ENCODE measurements around the gene GARRE1.
A peak's percentile ranks its signal among the peaks of the same experiment; 100 is the strongest.

Gene GARRE1

GRCh38 chr19:34269081-34269480 is 14.7 kb downstream of the GARRE1 start:
- Histone ChIP-seq H3K14ac (ENCODE audit: low read length) (no peak overlapping the region), H3K23ac (ENCODE audit: low read depth, low read length, poor library complexity) (no peak overlapping the region), H3K18ac (ENCODE audit: low read length) (no peak overlapping the region), H3K4me3 (ENCODE audit: low read length in 2 of 2) (no peak overlapping the region), H4K91ac (ENCODE audit: low read depth, low read length, poor library complexity) (no peak overlapping the region), H2BK15ac (ENCODE audit: low read length) (no peak overlapping the region), H2BK5ac (ENCODE audit: low read length) (no peak overlapping the region), H3K4me1 (ENCODE audit: control insufficient read depth in 2 of 2, insufficient read depth in 1 of 2, low read depth in 1 of 2, low read length in 2 of 2) (peaks cover 6 to 9% of the 10 kb centered on the region in 2 donors), H3K9me3 (replicated peaks in 1 of 2; ENCODE audit: control insufficient read depth in 2 of 2, insufficient read depth in 1 of 2, low read depth in 1 of 2, low read length in 2 of 2) (no peaks in the 10 kb centered on the region), H3K9ac (ENCODE audit: low read depth, low read length, poor library complexity) (no peak overlapping the region), H3K36me3 (replicated peaks in 1 of 2; ENCODE audit: control insufficient read depth in 2 of 2, insufficient read depth in 2 of 2, low read length in 2 of 2) (peaks cover 0 to 20% of the 10 kb centered on the region in 2 donors), H4K8ac (ENCODE audit: low read depth, low read length) (no peak overlapping the region), H2AK5ac (ENCODE audit: low read depth, low read length) (no peak overlapping the region), H3K4me2 (ENCODE audit: insufficient read depth, low read length, poor library complexity, severe bottlenecking) (no peak overlapping the region), H2BK120ac (ENCODE audit: low read depth, low read length) (no peak overlapping the region), H3K27me3 (ENCODE audit: control insufficient read depth in 3 of 3, insufficient read depth in 3 of 3, low read depth in 1 of 3, low read length in 3 of 3) (no peaks in the 10 kb centered on the region), H3K4ac (ENCODE audit: low read length) (no peak overlapping the region), H3K79me1 (ENCODE audit: low read depth, low read length) (peaks cover 2% of the 10 kb centered on the region), H3K27ac (replicated peaks; ENCODE audit: low read length) (no peak overlapping the region), H2BK12ac (ENCODE audit: low read length) (no peak overlapping the region), H2AFZ (ENCODE audit: low read length) (no peak overlapping the region)
- WGBS, 2 donors (ENCODE audit: extremely low coverage in 2 of 2, insufficient read length in 2 of 2, insufficient replicate concordance in 1 of 2) = no CpG with 5 or more reads among the region's 8 CpGs
- no peak for DNase-seq (ENCODE audit: low spot score)

- H3K36me3 ChIP-seq (replicated peaks in 1 of 2; ENCODE audit: control insufficient read depth in 2 of 2, insufficient read depth in 2 of 2, low read length in 2 of 2) = peaks cover 0 to 20% of the 10 kb centered on the region in 2 donors
- H3K4me2 ChIP-seq (ENCODE audit: insufficient read depth, low read length, poor library complexity, severe bottlenecking) = no peak overlapping the region
- H4K91ac ChIP-seq (ENCODE audit: low read depth, low read length, poor library complexity) = no peak overlapping the region
- no peaks in the 10 kb centered on the region for H3K27me3 ChIP-seq (ENCODE audit: control insufficient read depth in 3 of 3, insufficient read depth in 3 of 3, low read depth in 1 of 3, low read length in 3 of 3)
- H2AK5ac ChIP-seq (ENCODE audit: low read depth, low read length) = no peak overlapping the region
- H2AFZ ChIP-seq (ENCODE audit: low read length) = no peak overlapping the region
- H4K8ac ChIP-seq (ENCODE audit: low read depth, low read length) = no peak overlapping the region
- H3K79me1 ChIP-seq (ENCODE audit: low read depth, low read length) = peaks cover 2% of the 10 kb centered on the region
- no peak overlapping the region for H3K4me3 ChIP-seq (ENCODE audit: low read length in 2 of 2)
- H3K4me1 ChIP-seq (ENCODE audit: control insufficient read depth in 2 of 2, insufficient read depth in 1 of 2, low read depth in 1 of 2, low read length in 2 of 2) = peaks cover 6 to 9% of the 10 kb centered on the region in 2 donors
- no CpG with 5 or more reads among the region's 2 CpGs for WGBS, 2 donors (ENCODE audit: extremely low coverage in 2 of 2, insufficient read length in 2 of 2, insufficient replicate concordance in 1 of 2)
- no peak overlapping the region for H2BK15ac ChIP-seq (ENCODE audit: low read length)
- no peak for DNase-seq (ENCODE audit: low spot score)
- H2BK120ac ChIP-seq (ENCODE audit: low read depth, low read length) = no peak overlapping the region
- H3K23ac ChIP-seq (ENCODE audit: low read depth, low read length, poor library complexity) = no peak overlapping the region
- H3K9me3 ChIP-seq (replicated peaks in 1 of 2; ENCODE audit: control insufficient read depth in 2 of 2, insufficient read depth in 1 of 2, low read depth in 1 of 2, low read length in 2 of 2) = no peaks in the 10 kb centered on the region
- H3K9ac ChIP-seq (ENCODE audit: low read depth, low read length, poor library complexity) = no peak overlapping the region
- H2BK12ac ChIP-seq (ENCODE audit: low read length) = no peak overlapping the region
- no peak overlapping the region for H2BK5ac ChIP-seq (ENCODE audit: low read length)
- no peak overlapping the region for H3K27ac ChIP-seq (replicated peaks; ENCODE audit: low read length)
- H3K18ac ChIP-seq (ENCODE audit: low read length) = no peak overlapping the region
- no peak overlapping the region for H3K14ac ChIP-seq (ENCODE audit: low read length)
- H3K4ac ChIP-seq (ENCODE audit: low read length) = no peak overlapping the region
These were observed 15.1 kb downstream of the GARRE1 start for GRCh38 chr19:34269489-34269888.

- no peak overlapping the region for H4K8ac ChIP-seq (ENCODE audit: low read depth, low read length)
- no peak overlapping the region for H3K23ac ChIP-seq (ENCODE audit: low read depth, low read length, poor library complexity)
- no peak overlapping the region for H3K4ac ChIP-seq (ENCODE audit: low read length)
- H3K9ac ChIP-seq (ENCODE audit: low read depth, low read length, poor library complexity) = no peak overlapping the region
- H4K91ac ChIP-seq (ENCODE audit: low read depth, low read length, poor library complexity) = no peak overlapping the region
- H2BK12ac ChIP-seq (ENCODE audit: low read length) = no peak overlapping the region
- no peak for DNase-seq (ENCODE audit: low spot score)
- H3K18ac ChIP-seq (ENCODE audit: low read length) = no peak overlapping the region
- no peak overlapping the region for H2BK120ac ChIP-seq (ENCODE audit: low read depth, low read length)
- no peak overlapping the region for H2BK5ac ChIP-seq (ENCODE audit: low read length)
- no peaks in the 10 kb centered on the region for H3K9me3 ChIP-seq (replicated peaks in 1 of 2; ENCODE audit: control insufficient read depth in 2 of 2, insufficient read depth in 1 of 2, low read depth in 1 of 2, low read length in 2 of 2)
- H3K4me2 ChIP-seq (ENCODE audit: insufficient read depth, low read length, poor library complexity, severe bottlenecking) = no peak overlapping the region
- H3K27me3 ChIP-seq (ENCODE audit: control insufficient read depth in 3 of 3, insufficient read depth in 3 of 3, low read depth in 1 of 3, low read length in 3 of 3) = no peaks in the 10 kb centered on the region
- peaks cover 6 to 9% of the 10 kb centered on the region in 2 donors for H3K4me1 ChIP-seq (ENCODE audit: control insufficient read depth in 2 of 2, insufficient read depth in 1 of 2, low read depth in 1 of 2, low read length in 2 of 2)
- H2AK5ac ChIP-seq (ENCODE audit: low read depth, low read length) = no peak overlapping the region
- H3K14ac ChIP-seq (ENCODE audit: low read length) = no peak overlapping the region
- H3K27ac ChIP-seq (replicated peaks; ENCODE audit: low read length) = peak overlapping the region; percentile 19
- H3K4me3 ChIP-seq (ENCODE audit: low read length in 2 of 2) = no peak overlapping the region
- H3K36me3 ChIP-seq (replicated peaks in 1 of 2; ENCODE audit: control insufficient read depth in 2 of 2, insufficient read depth in 2 of 2, low read length in 2 of 2) = peaks cover 0 to 20% of the 10 kb centered on the region in 2 donors
- H2AFZ ChIP-seq (ENCODE audit: low read length) = no peak overlapping the region
- no peak overlapping the region for H2BK15ac ChIP-seq (ENCODE audit: low read length)
- H3K79me1 ChIP-seq (ENCODE audit: low read depth, low read length) = peaks cover 2% of the 10 kb centered on the region
- WGBS, 2 donors (ENCODE audit: extremely low coverage in 2 of 2, insufficient read length in 2 of 2, insufficient replicate concordance in 1 of 2) = no CpG with 5 or more reads among the region's 5 CpGs
These were observed 15.7 kb downstream of the GARRE1 start for GRCh38 chr19:34269968-34270621.

DNA sequence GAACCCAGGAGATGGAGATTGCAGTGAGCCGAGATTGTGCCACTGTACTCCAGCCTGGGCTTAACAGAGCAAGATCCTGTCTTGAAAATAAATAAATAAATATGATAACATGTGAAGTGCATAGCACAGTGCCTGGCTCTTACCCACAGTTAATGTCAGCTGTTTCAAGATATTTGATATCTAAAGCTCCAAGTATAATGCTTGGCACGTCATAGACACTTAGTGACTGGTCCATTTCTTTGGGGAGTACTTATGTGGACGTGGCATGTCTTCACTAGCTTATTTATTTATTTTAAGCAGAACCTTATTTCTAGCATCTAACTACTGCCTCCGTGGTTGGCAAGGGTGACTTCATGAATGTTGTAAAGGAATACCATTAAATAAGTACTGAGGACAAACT is 18.8 kb downstream of the GARRE1 start:
- Histone ChIP-seq H2BK120ac (ENCODE audit: low read depth, low read length) (no peak overlapping the region), H3K9ac (ENCODE audit: low read depth, low read length, poor library complexity) (no peak overlapping the region), H3K4me1 (ENCODE audit: control insufficient read depth in 2 of 2, insufficient read depth in 1 of 2, low read depth in 1 of 2, low read length in 2 of 2) (peaks cover 6 to 7% of the 10 kb centered on the region in 2 donors), H3K4ac (ENCODE audit: low read length) (no peak overlapping the region), H2BK15ac (ENCODE audit: low read length) (no peak overlapping the region), H3K27me3 (ENCODE audit: control insufficient read depth in 3 of 3, insufficient read depth in 3 of 3, low read depth in 1 of 3, low read length in 3 of 3) (no peaks in the 10 kb centered on the region), H3K18ac (ENCODE audit: low read length) (no peak overlapping the region), H4K8ac (ENCODE audit: low read depth, low read length) (no peak overlapping the region), H3K4me2 (ENCODE audit: insufficient read depth, low read length, poor library complexity, severe bottlenecking) (no peak overlapping the region), H4K91ac (ENCODE audit: low read depth, low read length, poor library complexity) (no peak overlapping the region), H3K4me3 (ENCODE audit: low read length in 2 of 2) (no peak overlapping the region), H3K14ac (ENCODE audit: low read length) (no peak overlapping the region), H3K36me3 (replicated peaks in 1 of 2; ENCODE audit: control insufficient read depth in 2 of 2, insufficient read depth in 2 of 2, low read length in 2 of 2) (peaks cover 0 to 17% of the 10 kb centered on the region in 2 donors), H3K23ac (ENCODE audit: low read depth, low read length, poor library complexity) (no peak overlapping the region), H2AK5ac (ENCODE audit: low read depth, low read length) (no peak overlapping the region), H2AFZ (ENCODE audit: low read length) (no peak overlapping the region), H2BK12ac (ENCODE audit: low read length) (no peak overlapping the region), H3K27ac (replicated peaks; ENCODE audit: low read length) (no peak overlapping the region), H2BK5ac (ENCODE audit: low read length) (no peak overlapping the region), H3K9me3 (replicated peaks in 1 of 2; ENCODE audit: control insufficient read depth in 2 of 2, insufficient read depth in 1 of 2, low read depth in 1 of 2, low read length in 2 of 2) (no peaks in the 10 kb centered on the region), H3K79me1 (ENCODE audit: low read depth, low read length) (peaks cover 2% of the 10 kb centered on the region)
- no peak for DNase-seq (ENCODE audit: low spot score)
- no CpG with 5 or more reads among the region's 4 CpGs for WGBS, 2 donors (ENCODE audit: extremely low coverage in 2 of 2, insufficient read length in 2 of 2, insufficient replicate concordance in 1 of 2)
